ENCODE data around the gene DSCAM. TPM values are rescaled to one million over a fixed set of nuclear protein-coding genes. Genes with fewer than 3 reads are reported as not detected.

DSCAM gene
- total and polyA plus RNA-seq, 2 experiments from 2014 or later, result 0.07 TPM; not detected in 1

GRCh38 chr21:40751221-40751620, 95.7 kb downstream of the DSCAM start:
- Histone ChIP-seq H2AFZ (0 out of 2 replicates have a peak overlapping the region, but pooled peaks have one; percentile 52), H3K9me2 (ENCODE audit: insufficient read depth) (no peaks in the 10 kb centered on the region), H3K27ac (ENCODE audit: low read depth) (no peak overlapping the region), H3F3A (replicated peaks; ENCODE audit: low read depth) (no peaks in the 10 kb centered on the region), H3K36me3 (ENCODE audit: insufficient read depth) (no peaks in the 10 kb centered on the region), H3K4me1 (ENCODE audit: insufficient read depth) (no peaks in the 10 kb centered on the region; the same call in 1 of the 2 replicates), H3K27me3 (ENCODE audit: insufficient read depth) (no peaks in the 10 kb centered on the region), H4K20me1 (replicated peaks; ENCODE audit: insufficient read depth) (no peaks in the 10 kb centered on the region), H3K4me3 (no peak overlapping the region), H3K79me2 (replicated peaks; ENCODE audit: insufficient read depth) (no peaks in the 10 kb centered on the region), H3K4me2 (no peak overlapping the region; the same call in 1 of the 2 replicates)
- no peak for ATAC-seq
- peaks cover 30% of the 10 kb centered on the region for H3K9me3 Mint-ChIP-seq
- H3K27ac Mint-ChIP-seq, result no peak overlapping the region
- no peaks in the 10 kb centered on the region for H3K27me3 Mint-ChIP-seq (ENCODE audit: insufficient read depth, low read depth, poor library complexity)
- no peaks in the 10 kb centered on the region for H3K4me1 Mint-ChIP-seq
- H3K36me3 Mint-ChIP-seq (ENCODE audit: low read depth), result peaks cover 5% of the 10 kb centered on the region; the same call in 1 of the 3 replicates
- H3K4me3 Mint-ChIP-seq, result no peak overlapping the region
- TF ChIP-seq ZNF331 (CRISPR knock-in tag; IDR thresholded peaks at IDR 0.05; ENCODE audit: low read depth) (no peak), JUNB (IDR thresholded peaks at IDR 0.05; ENCODE audit: unreplicated experiment) (no peak), ZNF462 (CRISPR knock-in tag; IDR thresholded peaks at IDR 0.05) (no peak), ETS1 (IDR thresholded peaks at IDR 0.05) (no peak)
- no peak for DNase-seq (ENCODE audit: low spot score)

GRCh38 chr21:40736145-40736544, 110.8 kb downstream of the DSCAM start:
- no peak overlapping the region for H3K4me3 ChIP-seq
- no peak overlapping the region for H3K4me3 Mint-ChIP-seq
- peaks cover 8% of the 10 kb centered on the region; the same call in 2 of the 3 replicates for H3K36me3 Mint-ChIP-seq (ENCODE audit: low read depth)
- H3K9me3 Mint-ChIP-seq, result peaks cover 88% of the 10 kb centered on the region
- H3K4me1 Mint-ChIP-seq, result no peaks in the 10 kb centered on the region
- H3K27ac ChIP-seq (ENCODE audit: low read depth), result no peak overlapping the region
- H3K79me2 ChIP-seq (replicated peaks; ENCODE audit: insufficient read depth), result no peaks in the 10 kb centered on the region
- H3K4me1 ChIP-seq (ENCODE audit: insufficient read depth), result no peaks in the 10 kb centered on the region
- no peaks in the 10 kb centered on the region for H3F3A ChIP-seq (replicated peaks; ENCODE audit: low read depth)
- ATAC-seq (no peak), DNase-seq (ENCODE audit: low spot score) (no peak)
- H3K27me3 Mint-ChIP-seq (ENCODE audit: insufficient read depth, low read depth, poor library complexity), result peaks cover 2% of the 10 kb centered on the region
- no peaks in the 10 kb centered on the region; the same call in 1 of the 2 replicates for H3K36me3 ChIP-seq (ENCODE audit: insufficient read depth)
- H3K9me2 ChIP-seq (ENCODE audit: insufficient read depth), result no peaks in the 10 kb centered on the region
- no peaks in the 10 kb centered on the region for H3K27me3 ChIP-seq (ENCODE audit: insufficient read depth)
- H2AFZ ChIP-seq, result no peak overlapping the region
- H3K27ac Mint-ChIP-seq, result no peak overlapping the region
- no peak overlapping the region for H3K4me2 ChIP-seq
- no peaks in the 10 kb centered on the region for H4K20me1 ChIP-seq (replicated peaks; ENCODE audit: insufficient read depth)
- TF ChIP-seq STAT1 (IDR thresholded peaks at IDR 0.05; ENCODE audit: unreplicated experiment) (no peak), ZNF114 (CRISPR knock-in tag; IDR thresholded peaks at IDR 0.05) (no peak), EZH2 (IDR thresholded peaks at IDR 0.05; ENCODE audit: low read depth, unreplicated experiment) (no peak), ZNF331 (CRISPR knock-in tag; IDR thresholded peaks at IDR 0.05; ENCODE audit: low read depth) (no peak), REST (IDR thresholded peaks at IDR 0.05; ENCODE audit: unreplicated experiment) (no peak), POLR2AphosphoS5 (IDR thresholded peaks at IDR 0.05; ENCODE audit: low read depth) (no peak), NANOG (IDR thresholded peaks at IDR 0.05; ENCODE audit: borderline replicate concordance) (no peak), EZH2phosphoT487 (IDR thresholded peaks at IDR 0.05; ENCODE audit: unreplicated experiment) (no peak), CREB1 (CRISPR knock-in tag; IDR thresholded peaks at IDR 0.05; ENCODE audit: low read depth) (no peak)

All from GM23338 (cell line).